Gastroesophageal sphincter (tissue), 3 donors: ENCODE data around the gene YWHAH.

ENCODE experiments used
- CTCF ChIP-seq, 4 experiments: fragments of 200-600 bp in 2 of 4; fragments of 450-650 bp in 2 of 4; sonication (generic) in 1 of 4; IDR thresholded peaks; one replicate each; pipeline ENCODE4 v1.5.1; 2017 to 2019; ENCODE audit warnings: antibody characterized with exemption in 4 of 4, mild to moderate bottlenecking in 2 of 4, moderate library complexity in 2 of 4
- POLR2A ChIP-seq, 2 donors: fragments of 450-650 bp; IDR thresholded peaks; one replicate each; pipeline ENCODE4 v1.6.1; 2017; ENCODE audit warnings: antibody characterized with exemption in 2 of 2, mild to moderate bottlenecking in 2 of 2, moderate library complexity in 1 of 2

DNA sequence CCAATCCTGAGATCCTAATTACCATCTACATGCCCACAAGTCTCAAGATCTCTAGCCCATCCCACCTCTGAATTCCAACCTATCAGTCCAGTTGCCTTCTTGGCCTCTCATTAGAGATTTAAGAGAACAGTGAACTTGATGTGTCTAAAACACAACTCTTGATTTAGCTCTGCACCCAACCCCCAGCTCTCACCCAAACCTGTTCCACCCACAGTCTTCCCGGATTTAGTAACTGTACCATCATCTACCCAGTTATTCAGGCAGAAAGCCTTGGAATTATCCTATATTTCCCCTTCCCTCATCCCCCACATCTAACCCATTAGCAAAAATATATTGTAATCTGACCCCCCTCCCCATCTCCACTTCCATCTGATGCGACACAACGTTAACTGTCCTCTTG, 24.0 kb upstream of the YWHAH start:
- TF ChIP-seq CTCF (IDR thresholded peaks at IDR 0.05) = no peak
- TF ChIP-seq POLR2A (IDR thresholded peaks at IDR 0.05) = no peak
